Colon (tissue), 2 donors: ENCODE measurements around the gene HS1BP3.

ENCODE experiments used
- FAIRE-seq: peaks from 2 replicates; lab custom pipeline; 2012; peaks lifted over from hg19 to GRCh38; lab: Jason Lieb, UNC
- donor health status: control.
- donor health status: control.

Gene HS1BP3

DNA sequence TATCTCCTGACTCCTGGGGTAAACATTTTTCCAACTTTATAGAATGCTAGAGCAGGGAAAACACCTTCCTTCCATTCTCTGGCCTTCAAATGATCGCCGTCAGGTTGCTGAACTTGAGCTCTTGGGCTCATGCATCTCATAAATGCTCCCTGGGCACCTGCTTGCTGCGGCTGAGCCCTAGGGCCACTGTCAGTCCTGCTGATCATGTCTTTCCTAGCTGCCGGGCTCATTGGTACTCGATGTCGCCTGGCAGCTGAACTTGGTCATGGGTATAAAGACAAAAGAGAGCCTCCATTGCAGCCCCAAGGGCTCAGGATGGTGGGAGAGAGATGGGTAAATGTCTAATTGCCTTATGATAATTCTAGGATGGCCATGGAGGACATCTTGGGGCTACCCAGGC, 80.6 kb downstream of the HS1BP3 start:
- no peak for FAIRE-seq

DNA sequence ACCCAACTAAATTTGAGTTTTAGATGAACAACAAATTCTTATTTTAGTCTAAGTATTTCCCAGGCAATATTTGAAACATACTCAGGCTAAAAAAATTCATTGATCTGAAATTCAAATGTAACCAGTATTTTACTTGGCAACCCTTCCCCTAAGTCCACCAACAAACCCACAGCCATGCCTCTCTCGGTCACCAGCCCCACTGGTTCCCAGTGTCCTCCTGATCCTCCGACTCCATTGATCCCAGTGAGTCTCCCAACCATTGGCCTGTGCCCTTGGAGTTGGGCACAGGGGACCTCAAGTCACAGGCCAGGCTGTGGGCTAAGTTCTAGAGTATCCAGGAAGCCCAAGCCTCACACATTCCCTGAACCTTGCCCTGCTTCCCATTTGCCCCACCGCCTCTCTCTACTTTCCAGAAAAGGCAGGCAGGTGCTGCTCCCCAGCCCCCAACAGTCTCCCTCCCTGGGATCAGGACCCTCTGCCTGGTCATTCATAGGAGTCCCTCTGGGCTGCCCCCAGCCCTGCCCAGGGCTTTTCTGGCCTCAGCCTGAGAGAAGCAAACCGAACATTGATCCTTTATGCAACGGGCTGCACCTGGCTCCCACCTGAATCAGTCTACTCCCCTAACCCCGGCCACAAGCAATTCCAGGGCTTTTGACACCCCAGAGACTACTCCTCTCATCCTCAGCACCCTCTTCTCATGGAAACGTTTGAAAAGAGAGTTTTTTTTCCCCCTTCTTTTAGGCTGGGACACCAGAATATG, 81.3 kb downstream of the HS1BP3 start:
- FAIRE-seq, result no peak

- FAIRE-seq, result no peak
Observed at GRCh38 chr2:20568501-20569463, 82.1 kb downstream of the HS1BP3 start.

DNA sequence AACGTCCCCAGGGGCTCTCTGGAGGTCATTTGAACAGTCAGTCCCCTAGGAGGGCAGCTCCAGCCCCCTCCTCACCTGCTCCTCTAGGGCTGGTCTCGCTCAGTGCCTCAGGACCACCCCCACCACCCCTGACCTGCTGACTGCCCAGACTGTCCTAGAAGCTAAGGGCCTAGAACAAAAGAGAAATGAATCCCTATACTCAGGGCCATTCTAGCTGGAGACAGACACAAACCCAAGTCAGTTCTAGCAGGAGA, 83.0 kb downstream of the HS1BP3 start:
- no peak for FAIRE-seq
